ENCODE data around the gene IRF2BP2.

IRF2BP2 gene

GRCh38 chr1:234564035-234565029 is 45.6 kb downstream of the IRF2BP2 start (continued):
- no peak for TF ChIP-seq ZSCAN18 (tag by site-specific recombination; IDR thresholded peaks at IDR 0.05)
- peak; percentile 78 for TF ChIP-seq KLF8 (tag by site-specific recombination; IDR thresholded peaks at IDR 0.05)
- no peak for TF ChIP-seq ZNF138 (tag by site-specific recombination; IDR thresholded peaks at IDR 0.05; ENCODE audit: borderline replicate concordance)
- peak; percentile 84 for TF ChIP-seq SP7 (tag by site-specific recombination; IDR thresholded peaks at IDR 0.05)
- TF ChIP-seq KLF17 (tag by site-specific recombination; IDR thresholded peaks at IDR 0.05): peak; percentile 59
- peak; percentile 87 for TF ChIP-seq MZF1 (tag by site-specific recombination; IDR thresholded peaks at IDR 0.05; ENCODE audit: borderline replicate concordance)
- 0 out of 2 replicates have a peak, but pooled peaks have one; percentile 21 for TF ChIP-seq ZNF76 (tag by site-specific recombination; IDR thresholded peaks at IDR 0.05; ENCODE audit: borderline replicate concordance, low read depth)
- TF ChIP-seq ZNF2 (tag by site-specific recombination; IDR thresholded peaks at IDR 0.05): peak; percentile 54; the same call in 1 of the 2 replicates
- peak; percentile 57; the same call in 1 of the 2 replicates for TF ChIP-seq ZNF394 (tag by site-specific recombination; IDR thresholded peaks at IDR 0.05; ENCODE audit: borderline replicate concordance)
- peak; percentile 61; the same call in 1 of the 2 replicates for TF ChIP-seq BCL11A (tag by site-specific recombination; IDR thresholded peaks at IDR 0.05; ENCODE audit: low read depth)
- no peak for TF ChIP-seq ZNF112 (tag by site-specific recombination; IDR thresholded peaks at IDR 0.05)
- TF ChIP-seq INSM2 (tag by site-specific recombination; IDR thresholded peaks at IDR 0.05): peak; percentile 82
- no peak for TF ChIP-seq ZNF530 (tag by site-specific recombination; IDR thresholded peaks at IDR 0.05; ENCODE audit: low read depth)
- no peak for TF ChIP-seq ZFP69B (tag by site-specific recombination; IDR thresholded peaks at IDR 0.05)
- TF ChIP-seq ZNF639 (tag by site-specific recombination; IDR thresholded peaks at IDR 0.05): peak; percentile 85
- peak; percentile 90 for TF ChIP-seq GLIS1 (tag by site-specific recombination; IDR thresholded peaks at IDR 0.05)
- TF ChIP-seq ZNF837 (tag by site-specific recombination; IDR thresholded peaks at IDR 0.05): no peak
- TF ChIP-seq ZNF311 (tag by site-specific recombination; IDR thresholded peaks at IDR 0.05; ENCODE audit: borderline replicate concordance): no peak
- peak; percentile 21; the same call in 1 of the 2 replicates for TF ChIP-seq ZNF324 (tag by site-specific recombination; IDR thresholded peaks at IDR 0.05)
- TF ChIP-seq KLF10 (tag by site-specific recombination; IDR thresholded peaks at IDR 0.05): peak; percentile 9; the same call in 1 of the 2 replicates
- no peak for TF ChIP-seq ELK4 (IDR thresholded peaks at IDR 0.05; ENCODE audit: borderline replicate concordance, low read depth, low read length)
- peak; percentile 34; the same call in 1 of the 2 replicates for TF ChIP-seq ZNF335 (tag by site-specific recombination; conservative IDR thresholded peaks at IDR 0.05)
- TF ChIP-seq ZNF843 (tag by site-specific recombination; IDR thresholded peaks at IDR 0.05): peak; percentile 71; the same call in 1 of the 2 replicates
- no peak for TF ChIP-seq GLI2 (tag by site-specific recombination; IDR thresholded peaks at IDR 0.05; ENCODE audit: borderline replicate concordance, low read depth)
- peak; percentile 52; the same call in 1 of the 2 replicates for TF ChIP-seq TCF7L2 (IDR thresholded peaks at IDR 0.05; ENCODE audit: borderline replicate concordance, low read depth, low read length)
- TF ChIP-seq ZSCAN30 (tag by site-specific recombination; IDR thresholded peaks at IDR 0.05): no peak
- TF ChIP-seq OVOL3 (tag by site-specific recombination; IDR thresholded peaks at IDR 0.05): no peak
- peak; percentile 87 for TF ChIP-seq ZNF362 (tag by site-specific recombination; IDR thresholded peaks at IDR 0.05)
- TF ChIP-seq GLIS2 (tag by site-specific recombination; IDR thresholded peaks at IDR 0.05): no peak

All from HEK293 (cell line).